HAP-1 (cell line): ENCODE data around the gene EIF3C.
"Not testable (repeated sequence)": the region's sequence is repeated elsewhere in the genome, so short reads cannot be mapped to it uniquely, and the experiment has no call there.

Experiments used
- DNase-seq, 2 experiments: peaks; one replicate each; pipeline ENCODE4 v3.0.0-alpha.2; 2016 to 2020; ENCODE audit warnings: low spot score in 2 of 2
- H3K27me3 ChIP-seq: fragments of 250-450 bp; sonication (Bioruptor Pico); 2 replicates; pipeline ENCODE4 v1.5.1; 2020; ENCODE audit warnings: low read depth, mild to moderate bottlenecking, moderate library complexity
- H3K36me3 ChIP-seq: fragments of 250-450 bp; sonication (Bioruptor Pico); replicated peaks from 2 replicates; pipeline ENCODE4 v1.5.1; 2020; ENCODE audit warnings: mild to moderate bottlenecking
- H3K4me1 ChIP-seq: fragments of 250-450 bp; sonication (Bioruptor Pico); 2 replicates; pipeline ENCODE4 v1.5.1; 2020; ENCODE audit warnings: mild to moderate bottlenecking
- H3K4me3 ChIP-seq: fragments of 250-450 bp; sonication (Bioruptor Pico); 2 replicates; pipeline ENCODE4 v1.5.1; 2020; ENCODE audit warnings: mild to moderate bottlenecking, moderate library complexity
- H3K9me3 ChIP-seq: fragments of 250-450 bp; sonication (Bioruptor Pico); 2 replicates; pipeline ENCODE4 v1.5.1; 2020; ENCODE audit warnings: mild to moderate bottlenecking, moderate library complexity
- in situ Hi-C: fragments of 300-500 bp; cut with MboI; formaldehyde crosslinking; loops from 3 replicates; pipeline ENCODE4 v1.14.3; 2020; ENCODE audit warnings: low sequenced_read_pairs, inconsistent platforms, mixed read lengths

EIF3C gene, protein sequence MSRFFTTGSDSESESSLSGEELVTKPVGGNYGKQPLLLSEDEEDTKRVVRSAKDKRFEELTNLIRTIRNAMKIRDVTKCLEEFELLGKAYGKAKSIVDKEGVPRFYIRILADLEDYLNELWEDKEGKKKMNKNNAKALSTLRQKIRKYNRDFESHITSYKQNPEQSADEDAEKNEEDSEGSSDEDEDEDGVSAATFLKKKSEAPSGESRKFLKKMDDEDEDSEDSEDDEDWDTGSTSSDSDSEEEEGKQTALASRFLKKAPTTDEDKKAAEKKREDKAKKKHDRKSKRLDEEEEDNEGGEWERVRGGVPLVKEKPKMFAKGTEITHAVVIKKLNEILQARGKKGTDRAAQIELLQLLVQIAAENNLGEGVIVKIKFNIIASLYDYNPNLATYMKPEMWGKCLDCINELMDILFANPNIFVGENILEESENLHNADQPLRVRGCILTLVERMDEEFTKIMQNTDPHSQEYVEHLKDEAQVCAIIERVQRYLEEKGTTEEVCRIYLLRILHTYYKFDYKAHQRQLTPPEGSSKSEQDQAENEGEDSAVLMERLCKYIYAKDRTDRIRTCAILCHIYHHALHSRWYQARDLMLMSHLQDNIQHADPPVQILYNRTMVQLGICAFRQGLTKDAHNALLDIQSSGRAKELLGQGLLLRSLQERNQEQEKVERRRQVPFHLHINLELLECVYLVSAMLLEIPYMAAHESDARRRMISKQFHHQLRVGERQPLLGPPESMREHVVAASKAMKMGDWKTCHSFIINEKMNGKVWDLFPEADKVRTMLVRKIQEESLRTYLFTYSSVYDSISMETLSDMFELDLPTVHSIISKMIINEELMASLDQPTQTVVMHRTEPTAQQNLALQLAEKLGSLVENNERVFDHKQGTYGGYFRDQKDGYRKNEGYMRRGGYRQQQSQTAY

GRCh38 chr16:28711220-28712083 lies at the start of gene EIF3C:
TSS of gene EIF3C (plus strand) at chr16:28711464. CDS start at chr16:28711687, 223 bp downstream.
- in situ Hi-C loops = not testable (repeated sequence)

GRCh38 chr16:28666264-28666663 lies 45.0 kb upstream of the EIF3C start:
- H3K9me3 ChIP-seq, in situ Hi-C loops, H3K4me1 ChIP-seq, DNase-seq, H3K27me3 ChIP-seq, H3K36me3 ChIP-seq, H3K4me3 ChIP-seq: not testable (repeated sequence)

More at GRCh38 chr16:28711220-28712083, at the start of gene EIF3C:
- H3K27me3 ChIP-seq, H3K36me3 ChIP-seq, H3K4me1 ChIP-seq, H3K4me3 ChIP-seq, DNase-seq, H3K9me3 ChIP-seq: not testable (repeated sequence)

GRCh38 chr16:28667480-28667879 lies 43.8 kb upstream of the EIF3C start:
- H3K36me3 ChIP-seq, H3K9me3 ChIP-seq, H3K27me3 ChIP-seq, H3K4me3 ChIP-seq, DNase-seq, in situ Hi-C loops, H3K4me1 ChIP-seq: not testable (repeated sequence)

DNA sequence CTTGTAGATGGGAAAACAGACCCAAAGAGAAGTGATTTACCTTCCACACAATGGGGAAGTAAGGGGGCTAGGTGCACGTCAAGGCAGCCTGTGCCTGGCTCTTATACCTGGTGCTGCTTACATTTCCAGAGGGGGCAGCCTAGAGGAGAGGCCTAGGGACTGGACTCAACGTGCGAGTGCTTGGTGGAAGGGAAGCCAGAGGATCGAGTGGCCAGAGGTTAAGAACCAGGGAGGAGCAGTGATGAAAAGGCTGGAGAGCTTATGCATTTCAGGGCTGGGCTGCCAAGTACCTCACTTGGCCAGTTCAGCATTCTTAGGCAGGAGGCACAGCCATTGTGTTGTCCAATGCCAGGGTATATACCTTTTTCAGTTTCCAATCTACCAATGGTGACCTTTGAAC lies 43.1 kb upstream of the EIF3C start:
- H3K27me3 ChIP-seq, H3K4me3 ChIP-seq, H3K36me3 ChIP-seq, H3K9me3 ChIP-seq, H3K4me1 ChIP-seq, DNase-seq, in situ Hi-C loops: not testable (repeated sequence)

GRCh38 chr16:28688327-28688952 lies 22.8 kb upstream of the EIF3C start:
- H3K4me1 ChIP-seq, H3K4me3 ChIP-seq, H3K27me3 ChIP-seq, H3K36me3 ChIP-seq, DNase-seq, H3K9me3 ChIP-seq, in situ Hi-C loops: not testable (repeated sequence)

DNA sequence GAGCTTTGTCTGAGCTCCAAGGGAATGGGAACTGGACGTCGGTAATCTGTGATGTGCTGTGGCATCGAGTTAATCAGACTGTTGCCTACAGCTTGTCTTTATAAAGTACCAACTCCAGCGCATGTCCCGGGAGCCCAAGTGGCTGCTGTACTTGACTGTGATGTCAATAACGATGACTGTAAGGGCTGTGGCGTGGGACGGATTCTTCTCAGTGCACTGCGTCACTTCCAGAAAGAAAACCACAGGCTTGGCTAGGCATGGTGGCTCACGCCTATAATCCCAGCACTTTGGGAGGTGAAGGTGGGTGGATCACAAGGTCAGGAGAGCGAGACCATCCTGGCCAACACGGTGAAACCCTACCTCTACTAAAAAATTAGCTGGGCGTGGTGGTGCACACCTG lies 21.8 kb upstream of the EIF3C start:
- H3K9me3 ChIP-seq, in situ Hi-C loops, H3K4me1 ChIP-seq, H3K4me3 ChIP-seq, H3K36me3 ChIP-seq, DNase-seq, H3K27me3 ChIP-seq: not testable (repeated sequence)

GRCh38 chr16:28691722-28692121 lies 19.5 kb upstream of the EIF3C start:
- H3K27me3 ChIP-seq, DNase-seq, in situ Hi-C loops, H3K9me3 ChIP-seq, H3K4me3 ChIP-seq, H3K4me1 ChIP-seq, H3K36me3 ChIP-seq: not testable (repeated sequence)

GRCh38 chr16:28693257-28693950 lies 17.9 kb upstream of the EIF3C start:
- H3K27me3 ChIP-seq, H3K9me3 ChIP-seq, H3K4me1 ChIP-seq, H3K4me3 ChIP-seq, in situ Hi-C loops, DNase-seq, H3K36me3 ChIP-seq: not testable (repeated sequence)

- H3K27me3 ChIP-seq, in situ Hi-C loops, H3K9me3 ChIP-seq, H3K4me3 ChIP-seq, H3K36me3 ChIP-seq, H3K4me1 ChIP-seq, DNase-seq: not testable (repeated sequence)
Observed at GRCh38 chr16:28699792-28700191, 11.5 kb upstream of the EIF3C start.

GRCh38 chr16:28700349-28700748 lies 10.9 kb upstream of the EIF3C start:
- in situ Hi-C loops = not testable (repeated sequence)

GRCh38 chr16:28701384-28701783 lies 9.9 kb upstream of the EIF3C start:
- H3K27me3 ChIP-seq = not testable (repeated sequence)

More at GRCh38 chr16:28700349-28700748, 10.9 kb upstream of the EIF3C start:
- not testable (repeated sequence) for DNase-seq, H3K4me1 ChIP-seq, H3K4me3 ChIP-seq, H3K27me3 ChIP-seq, H3K36me3 ChIP-seq, H3K9me3 ChIP-seq

GRCh38 chr16:28704246-28704645 lies 7.0 kb upstream of the EIF3C start:
- H3K4me1 ChIP-seq, H3K4me3 ChIP-seq, H3K36me3 ChIP-seq, in situ Hi-C loops, H3K27me3 ChIP-seq, DNase-seq, H3K9me3 ChIP-seq: not testable (repeated sequence)

More at GRCh38 chr16:28701384-28701783, 9.9 kb upstream of the EIF3C start:
- H3K9me3 ChIP-seq, H3K36me3 ChIP-seq, H3K4me3 ChIP-seq, H3K4me1 ChIP-seq, in situ Hi-C loops, DNase-seq: not testable (repeated sequence)
